Measurements from ENCODE around the gene PROM1.
A peak's percentile ranks its signal among the peaks of the same experiment; 100 is the strongest.

The PROM1 gene

GRCh38 chr4:15920723-15921591, 162.9 kb downstream of the PROM1 start:
- Histone ChIP-seq H3K4me2 (ENCODE audit: low read length, poor library complexity, severe bottlenecking) (no peak overlapping the region), H3K79me1 (replicated peaks; ENCODE audit: low read length, poor library complexity, severe bottlenecking) (no peaks in the 10 kb centered on the region), H2BK5ac (ENCODE audit: low read depth, low read length, poor library complexity, severe bottlenecking) (peak overlapping the region; percentile 33), H4K91ac (ENCODE audit: low read length) (no peak overlapping the region), H2BK120ac (ENCODE audit: low read depth, low read length) (no peak overlapping the region), H3K27ac (ENCODE audit: low read length, poor library complexity, severe bottlenecking) (peak overlapping the region; percentile 95), H2BK12ac (ENCODE audit: low read length in 2 of 2) (no peak overlapping the region), H3K36me3 (ENCODE audit: control insufficient read depth in 1 of 2, insufficient read depth in 2 of 2, low read depth in 1 of 2, low read length in 2 of 2) (no peaks in the 10 kb centered on the region), H2AFZ (ENCODE audit: low read depth, low read length) (no peak overlapping the region), H3K9me3 (ENCODE audit: control insufficient read depth, low read length) (no peaks in the 10 kb centered on the region), H4K8ac (ENCODE audit: low read length) (no peak overlapping the region), H3K27me3 (ENCODE audit: control insufficient read depth in 1 of 2, insufficient read depth in 1 of 2, low read length in 2 of 2) (no peaks in the 10 kb centered on the region), H3K9ac (ENCODE audit: low read length) (peak overlapping the region; percentile 74), H3K4ac (ENCODE audit: low read depth in 1 of 2, low read length in 2 of 2) (no peak overlapping the region), H3K4me3 (ENCODE audit: insufficient read depth in 1 of 2, low read depth in 1 of 2, low read length in 2 of 2) (peak overlapping the region in 1 of 2 experiments; percentile 58), H3K23ac (ENCODE audit: low read length in 2 of 2) (no peak overlapping the region), H3K18ac (ENCODE audit: low read depth in 1 of 2, low read length in 2 of 2) (no peak overlapping the region), H3K4me1 (ENCODE audit: control insufficient read depth, insufficient read depth, low read depth, low read length) (peaks cover 5% of the 10 kb centered on the region), H3K14ac (ENCODE audit: low read length in 2 of 2) (no peak overlapping the region), H2AK5ac (ENCODE audit: low read length, severe bottlenecking) (peak overlapping the region; percentile 79), H2BK15ac (ENCODE audit: low read depth, poor library complexity, severe bottlenecking) (no peak overlapping the region)
- WGBS = 16% methylated on average over 4 of the region's 4 CpGs
- DNase-seq = peak; percentile 96

- Histone ChIP-seq H3K23ac (ENCODE audit: low read length in 2 of 2) (no peak overlapping the region), H3K27me3 (ENCODE audit: control insufficient read depth in 1 of 2, insufficient read depth in 1 of 2, low read length in 2 of 2) (no peaks in the 10 kb centered on the region), H3K4me1 (ENCODE audit: control insufficient read depth, insufficient read depth, low read depth, low read length) (peaks cover 7% of the 10 kb centered on the region), H3K36me3 (ENCODE audit: control insufficient read depth in 1 of 2, insufficient read depth in 2 of 2, low read depth in 1 of 2, low read length in 2 of 2) (no peaks in the 10 kb centered on the region), H3K9me3 (ENCODE audit: control insufficient read depth, low read length) (no peaks in the 10 kb centered on the region), H4K8ac (ENCODE audit: low read length) (no peak overlapping the region), H3K27ac (ENCODE audit: low read length, poor library complexity, severe bottlenecking) (no peak overlapping the region), H3K79me1 (replicated peaks; ENCODE audit: low read length, poor library complexity, severe bottlenecking) (no peaks in the 10 kb centered on the region), H3K9ac (ENCODE audit: low read length) (no peak overlapping the region), H2BK12ac (ENCODE audit: low read length in 2 of 2) (no peak overlapping the region), H2BK120ac (ENCODE audit: low read depth, low read length) (no peak overlapping the region), H2AFZ (ENCODE audit: low read depth, low read length) (no peak overlapping the region), H3K4me2 (ENCODE audit: low read length, poor library complexity, severe bottlenecking) (no peak overlapping the region), H3K18ac (ENCODE audit: low read depth in 1 of 2, low read length in 2 of 2) (peak overlapping the region in 1 of 2 experiments; percentile 18), H3K4ac (ENCODE audit: low read depth in 1 of 2, low read length in 2 of 2) (no peak overlapping the region), H3K14ac (ENCODE audit: low read length in 2 of 2) (no peak overlapping the region), H2BK15ac (ENCODE audit: low read depth, poor library complexity, severe bottlenecking) (no peak overlapping the region), H2BK5ac (ENCODE audit: low read depth, low read length, poor library complexity, severe bottlenecking) (no peak overlapping the region), H4K91ac (ENCODE audit: low read length) (no peak overlapping the region), H2AK5ac (ENCODE audit: low read length, severe bottlenecking) (peak overlapping the region; percentile 79), H3K4me3 (ENCODE audit: insufficient read depth in 1 of 2, low read depth in 1 of 2, low read length in 2 of 2) (no peak overlapping the region)
- WGBS = 84% methylated on average over 4 of the region's 4 CpGs
- DNase-seq = no peak
Observed at GRCh38 chr4:15918484-15919129, 165.2 kb downstream of the PROM1 start.
